ENCODE results near the gene RAD18.
A peak's percentile ranks its signal among the peaks of the same experiment; 100 is the strongest.

The RAD18 gene

DNA sequence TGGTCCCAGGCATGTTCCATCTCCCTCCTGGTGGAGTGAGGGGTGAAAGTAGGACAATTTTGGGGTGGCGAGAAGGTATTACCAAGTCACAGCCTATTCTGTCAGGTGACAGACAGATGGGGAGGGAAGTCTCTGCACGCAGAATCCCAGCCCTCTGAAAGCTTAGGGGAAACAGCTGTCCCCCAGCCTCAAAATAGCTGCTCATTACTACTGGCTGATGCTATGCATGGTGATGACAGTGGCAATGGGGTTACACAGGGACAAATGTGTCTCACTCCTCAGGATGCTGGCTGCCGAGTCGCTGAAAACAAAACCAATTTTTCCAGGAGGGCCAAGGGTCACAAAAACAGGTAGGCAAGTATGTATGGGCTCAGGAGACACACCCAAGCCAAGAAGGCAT lies 125.0 kb downstream of the RAD18 start:
- H3K4me1 ChIP-seq (ENCODE audit: control insufficient read depth, insufficient read depth, low read depth, low read length) = peaks cover 7% of the 10 kb centered on the region
- no peak overlapping the region for H3K27ac ChIP-seq (ENCODE audit: low read length, poor library complexity, severe bottlenecking)
- H2AK5ac ChIP-seq (ENCODE audit: low read length, severe bottlenecking) = no peak overlapping the region
- no peaks in the 10 kb centered on the region for H3K36me3 ChIP-seq (ENCODE audit: control insufficient read depth in 1 of 2, insufficient read depth in 2 of 2, low read depth in 1 of 2, low read length in 2 of 2)
- H3K4ac ChIP-seq (ENCODE audit: low read depth in 1 of 2, low read length in 2 of 2) = no peak overlapping the region
- no peak overlapping the region for H2BK120ac ChIP-seq (ENCODE audit: low read depth, low read length)
- no peak overlapping the region for H2BK12ac ChIP-seq (ENCODE audit: low read length in 2 of 2)
- H3K9ac ChIP-seq (ENCODE audit: low read length) = no peak overlapping the region
- DNase-seq = no peak
- no peak overlapping the region for H3K14ac ChIP-seq (ENCODE audit: low read length in 2 of 2)
- H3K18ac ChIP-seq (ENCODE audit: low read depth in 1 of 2, low read length in 2 of 2) = no peak overlapping the region
- no peaks in the 10 kb centered on the region for H3K9me3 ChIP-seq (ENCODE audit: control insufficient read depth, low read length)
- H4K91ac ChIP-seq (ENCODE audit: low read length) = no peak overlapping the region
- H3K23ac ChIP-seq (ENCODE audit: low read length in 2 of 2) = no peak overlapping the region
- no peak overlapping the region for H4K8ac ChIP-seq (ENCODE audit: low read length)
- H2BK5ac ChIP-seq (ENCODE audit: low read depth, low read length, poor library complexity, severe bottlenecking) = no peak overlapping the region
- no peak overlapping the region for H3K4me2 ChIP-seq (ENCODE audit: low read length, poor library complexity, severe bottlenecking)
- no peak overlapping the region for H2BK15ac ChIP-seq (ENCODE audit: low read depth, poor library complexity, severe bottlenecking)
- H3K27me3 ChIP-seq (ENCODE audit: control insufficient read depth in 1 of 2, insufficient read depth in 1 of 2, low read length in 2 of 2) = peaks cover 0 to 3% of the 10 kb centered on the region in 2 experiments
- 74% methylated on average over 4 of the region's 4 CpGs for WGBS
- H3K4me3 ChIP-seq (ENCODE audit: insufficient read depth in 1 of 2, low read depth in 1 of 2, low read length in 2 of 2) = no peak overlapping the region
- no peak overlapping the region for H2AFZ ChIP-seq (ENCODE audit: low read depth, low read length)
- no peaks in the 10 kb centered on the region for H3K79me1 ChIP-seq (replicated peaks; ENCODE audit: low read length, poor library complexity, severe bottlenecking)

- peaks cover 0 to 3% of the 10 kb centered on the region in 2 experiments for H3K27me3 ChIP-seq (ENCODE audit: control insufficient read depth in 1 of 2, insufficient read depth in 1 of 2, low read length in 2 of 2)
- no peak overlapping the region for H3K4me3 ChIP-seq (ENCODE audit: insufficient read depth in 1 of 2, low read depth in 1 of 2, low read length in 2 of 2)
- 37% methylated on average over 3 of the region's 3 CpGs for WGBS
- H2AFZ ChIP-seq (ENCODE audit: low read depth, low read length) = no peak overlapping the region
- no peaks in the 10 kb centered on the region for H3K36me3 ChIP-seq (ENCODE audit: control insufficient read depth in 1 of 2, insufficient read depth in 2 of 2, low read depth in 1 of 2, low read length in 2 of 2)
- H3K9ac ChIP-seq (ENCODE audit: low read length) = no peak overlapping the region
- peak; percentile 82 for DNase-seq
- H3K23ac ChIP-seq (ENCODE audit: low read length in 2 of 2) = no peak overlapping the region
- no peak overlapping the region for H3K4ac ChIP-seq (ENCODE audit: low read depth in 1 of 2, low read length in 2 of 2)
- H2BK120ac ChIP-seq (ENCODE audit: low read depth, low read length) = no peak overlapping the region
- H2BK5ac ChIP-seq (ENCODE audit: low read depth, low read length, poor library complexity, severe bottlenecking) = no peak overlapping the region
- H2BK15ac ChIP-seq (ENCODE audit: low read depth, poor library complexity, severe bottlenecking) = no peak overlapping the region
- peaks cover 7% of the 10 kb centered on the region for H3K4me1 ChIP-seq (ENCODE audit: control insufficient read depth, insufficient read depth, low read depth, low read length)
- no peak overlapping the region for H3K14ac ChIP-seq (ENCODE audit: low read length in 2 of 2)
- peak overlapping the region; percentile 50 for H2AK5ac ChIP-seq (ENCODE audit: low read length, severe bottlenecking)
- H3K9me3 ChIP-seq (ENCODE audit: control insufficient read depth, low read length) = no peaks in the 10 kb centered on the region
- H3K18ac ChIP-seq (ENCODE audit: low read depth in 1 of 2, low read length in 2 of 2) = no peak overlapping the region
- H2BK12ac ChIP-seq (ENCODE audit: low read length in 2 of 2) = no peak overlapping the region
- H3K79me1 ChIP-seq (replicated peaks; ENCODE audit: low read length, poor library complexity, severe bottlenecking) = no peaks in the 10 kb centered on the region
- H3K4me2 ChIP-seq (ENCODE audit: low read length, poor library complexity, severe bottlenecking) = no peak overlapping the region
- H3K27ac ChIP-seq (ENCODE audit: low read length, poor library complexity, severe bottlenecking) = no peak overlapping the region
- H4K91ac ChIP-seq (ENCODE audit: low read length) = no peak overlapping the region
- no peak overlapping the region for H4K8ac ChIP-seq (ENCODE audit: low read length)
These were observed 126.1 kb downstream of the RAD18 start for GRCh38 chr3:8837162-8837561.

GRCh38 chr3:8836096-8836495 lies 127.2 kb downstream of the RAD18 start:
- DNase-seq = no peak
- no peak overlapping the region for H3K4ac ChIP-seq (ENCODE audit: low read depth in 1 of 2, low read length in 2 of 2)
- 99% methylated on average over 3 of the region's 3 CpGs for WGBS
- no peak overlapping the region for H3K4me2 ChIP-seq (ENCODE audit: low read length, poor library complexity, severe bottlenecking)
- H3K14ac ChIP-seq (ENCODE audit: low read length in 2 of 2) = no peak overlapping the region
- H3K27me3 ChIP-seq (ENCODE audit: control insufficient read depth in 1 of 2, insufficient read depth in 1 of 2, low read length in 2 of 2) = peaks cover 0 to 3% of the 10 kb centered on the region in 2 experiments
- H3K79me1 ChIP-seq (replicated peaks; ENCODE audit: low read length, poor library complexity, severe bottlenecking) = no peaks in the 10 kb centered on the region
- no peak overlapping the region for H2BK12ac ChIP-seq (ENCODE audit: low read length in 2 of 2)
- H2BK5ac ChIP-seq (ENCODE audit: low read depth, low read length, poor library complexity, severe bottlenecking) = no peak overlapping the region
- H3K9ac ChIP-seq (ENCODE audit: low read length) = no peak overlapping the region
- H3K27ac ChIP-seq (ENCODE audit: low read length, poor library complexity, severe bottlenecking) = no peak overlapping the region
- no peak overlapping the region for H2BK15ac ChIP-seq (ENCODE audit: low read depth, poor library complexity, severe bottlenecking)
- no peak overlapping the region for H3K18ac ChIP-seq (ENCODE audit: low read depth in 1 of 2, low read length in 2 of 2)
- H3K4me3 ChIP-seq (ENCODE audit: insufficient read depth in 1 of 2, low read depth in 1 of 2, low read length in 2 of 2) = no peak overlapping the region
- H3K9me3 ChIP-seq (ENCODE audit: control insufficient read depth, low read length) = no peaks in the 10 kb centered on the region
- no peak overlapping the region for H2AK5ac ChIP-seq (ENCODE audit: low read length, severe bottlenecking)
- no peak overlapping the region for H2BK120ac ChIP-seq (ENCODE audit: low read depth, low read length)
- no peak overlapping the region for H4K91ac ChIP-seq (ENCODE audit: low read length)
- H3K36me3 ChIP-seq (ENCODE audit: control insufficient read depth in 1 of 2, insufficient read depth in 2 of 2, low read depth in 1 of 2, low read length in 2 of 2) = no peaks in the 10 kb centered on the region
- H2AFZ ChIP-seq (ENCODE audit: low read depth, low read length) = no peak overlapping the region
- H3K4me1 ChIP-seq (ENCODE audit: control insufficient read depth, insufficient read depth, low read depth, low read length) = peaks cover 7% of the 10 kb centered on the region
- no peak overlapping the region for H4K8ac ChIP-seq (ENCODE audit: low read length)
- no peak overlapping the region for H3K23ac ChIP-seq (ENCODE audit: low read length in 2 of 2)

DNA sequence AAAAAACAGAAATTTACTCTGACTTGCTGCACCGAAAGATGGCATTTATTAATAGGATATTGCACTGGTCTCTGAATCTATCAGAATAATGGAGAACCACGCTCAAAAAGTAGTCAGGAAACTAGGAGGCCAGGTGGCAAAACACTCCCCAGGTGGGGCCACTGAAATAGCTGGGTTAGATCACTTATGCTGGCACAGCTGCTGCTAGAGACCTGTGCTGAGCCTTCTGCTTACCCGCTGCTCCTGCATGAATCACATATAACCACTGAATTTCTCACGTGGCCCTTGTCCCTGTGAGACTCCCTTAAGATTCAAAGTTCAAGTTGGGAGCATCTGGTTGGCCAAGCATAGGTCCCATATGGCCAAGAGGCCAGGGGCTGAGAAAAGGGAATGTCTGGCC lies 127.9 kb downstream of the RAD18 start:
- no peaks in the 10 kb centered on the region for H3K9me3 ChIP-seq (ENCODE audit: control insufficient read depth, low read length)
- no peak overlapping the region for H3K4me3 ChIP-seq (ENCODE audit: insufficient read depth in 1 of 2, low read depth in 1 of 2, low read length in 2 of 2)
- no peak overlapping the region for H3K4me2 ChIP-seq (ENCODE audit: low read length, poor library complexity, severe bottlenecking)
- no peak overlapping the region for H3K9ac ChIP-seq (ENCODE audit: low read length)
- no peak overlapping the region for H2BK5ac ChIP-seq (ENCODE audit: low read depth, low read length, poor library complexity, severe bottlenecking)
- H3K14ac ChIP-seq (ENCODE audit: low read length in 2 of 2) = no peak overlapping the region
- H3K18ac ChIP-seq (ENCODE audit: low read depth in 1 of 2, low read length in 2 of 2) = no peak overlapping the region
- WGBS = 100% methylated on average over 3 of the region's 4 CpGs
- H2BK12ac ChIP-seq (ENCODE audit: low read length in 2 of 2) = no peak overlapping the region
- no peaks in the 10 kb centered on the region for H3K79me1 ChIP-seq (replicated peaks; ENCODE audit: low read length, poor library complexity, severe bottlenecking)
- no peak overlapping the region for H4K8ac ChIP-seq (ENCODE audit: low read length)
- H3K4me1 ChIP-seq (ENCODE audit: control insufficient read depth, insufficient read depth, low read depth, low read length) = peaks cover 4% of the 10 kb centered on the region
- H2AFZ ChIP-seq (ENCODE audit: low read depth, low read length) = no peak overlapping the region
- peak overlapping the region; percentile 17 for H2BK15ac ChIP-seq (ENCODE audit: low read depth, poor library complexity, severe bottlenecking)
- H4K91ac ChIP-seq (ENCODE audit: low read length) = no peak overlapping the region
- no peak overlapping the region for H3K4ac ChIP-seq (ENCODE audit: low read depth in 1 of 2, low read length in 2 of 2)
- no peak overlapping the region for H2AK5ac ChIP-seq (ENCODE audit: low read length, severe bottlenecking)
- H3K27ac ChIP-seq (ENCODE audit: low read length, poor library complexity, severe bottlenecking) = no peak overlapping the region
- no peak overlapping the region for H3K23ac ChIP-seq (ENCODE audit: low read length in 2 of 2)
- H3K27me3 ChIP-seq (ENCODE audit: control insufficient read depth in 1 of 2, insufficient read depth in 1 of 2, low read length in 2 of 2) = peaks cover 0 to 3% of the 10 kb centered on the region in 2 experiments
- DNase-seq = no peak
- H3K36me3 ChIP-seq (ENCODE audit: control insufficient read depth in 1 of 2, insufficient read depth in 2 of 2, low read depth in 1 of 2, low read length in 2 of 2) = no peaks in the 10 kb centered on the region
- H2BK120ac ChIP-seq (ENCODE audit: low read depth, low read length) = no peak overlapping the region

Measured in mesenchymal stem cell (in vitro differentiated cells and primary cell).